GM12891 (cell line): ENCODE results near the gene TTC7B.

Experiments
- POLR2A ChIP-seq: IDR thresholded peaks from 2 replicates; pipeline ENCODE4 v1.6.1; 2011; ENCODE audit warnings: low read depth, low read length, control low read depth
- POLR2AphosphoS5 ChIP-seq: IDR thresholded peaks from 2 replicates; pipeline ENCODE4 v1.6.1; 2011; ENCODE audit warnings: low read depth, low read length, control low read depth
- POU2F2 ChIP-seq: IDR thresholded peaks from 2 replicates; pipeline ENCODE4 v1.6.1; 2011; ENCODE audit warnings: low read depth, mild to moderate bottlenecking, control low read depth, low read length, moderate library complexity
- SPI1 ChIP-seq: IDR thresholded peaks from 2 replicates; pipeline ENCODE4 v1.6.1; 2011; ENCODE audit warnings: low read depth, low read length, control low read depth
- TAF1 ChIP-seq: IDR thresholded peaks from 2 replicates; pipeline ENCODE4 v1.6.1; 2011; ENCODE audit warnings: low read depth, low read length, control low read depth

GRCh38 chr14:90483571-90483974 is 332.7 kb downstream of the TTC7B start:
- TF ChIP-seq TAF1 (no peak), SPI1 (no peak), POLR2A (no peak), POLR2AphosphoS5 (no peak), POU2F2 (no peak)
